H1 (cell line): ENCODE data around the gene COMMD6. TPM values are rescaled to one million over a fixed set of nuclear protein-coding genes. Genes with fewer than 3 reads are reported as not detected.

Source experiments
- CTCF ChIA-PET: fragments of 300-600 bp; sonication (Branson Sonifier 250); formaldehyde crosslinking; loops from one replicate; lab custom pipeline; 2021; ENCODE audit not compliant: partially characterized antibody; lab: Charles Lee
- POLR2A ChIA-PET: fragments of 300-600 bp; sonication (Branson Sonifier 250); formaldehyde crosslinking; loops from one replicate; lab custom pipeline; 2021; ENCODE audit warnings: inconsistent platforms; ENCODE audit not compliant: partially characterized antibody; lab: Charles Lee
- DNase-seq, 2 experiments: peaks; one replicate each; pipeline versions ENCODE4 v3.0.0 to v3.0.0-alpha.2; 2010 to 2022; ENCODE audit warnings: low spot score in 2 of 2, low read depth in 1 of 2, mixed read lengths in 1 of 2
- FAIRE-seq: peaks from 2 replicates; lab custom pipeline; 2011; peaks lifted over from hg19 to GRCh38; lab: Jason Lieb, UNC
- H2AFZ ChIP-seq: 2 replicates; pipeline ENCODE4 v1.8.1; 2012; ENCODE audit warnings: low read length, inconsistent platforms
- H2AK5ac ChIP-seq: 2 replicates; pipeline ENCODE4 v1.6.1; 2013; ENCODE audit warnings: low read depth, low read length
- H2BK120ac ChIP-seq: replicated peaks from 2 replicates; pipeline ENCODE3; 2013; ENCODE audit warnings: low read depth, low read length, inconsistent platforms
- H2BK12ac ChIP-seq: 2 replicates; pipeline ENCODE4 v1.6.1; 2013; ENCODE audit warnings: low read depth, low read length
- H2BK15ac ChIP-seq: 2 replicates; pipeline ENCODE4 v1.6.1; 2013; ENCODE audit warnings: low read length
- H2BK20ac ChIP-seq: 2 replicates; pipeline ENCODE4 v1.6.1; 2013; ENCODE audit warnings: low read length
- H2BK5ac ChIP-seq: 2 replicates; pipeline ENCODE4 v1.6.1; 2013; ENCODE audit warnings: low read depth, low read length
- H3K14ac ChIP-seq: 2 replicates; pipeline ENCODE4 v1.6.1; 2013; ENCODE audit warnings: inconsistent platforms; ENCODE audit not compliant: insufficient read length
- H3K18ac ChIP-seq: 2 replicates; pipeline ENCODE4 v1.6.1; 2013; ENCODE audit warnings: low read length; ENCODE audit errors: extremely low read depth
- H3K23ac ChIP-seq: 2 replicates; pipeline ENCODE4 v1.6.1; 2013; ENCODE audit warnings: inconsistent platforms; ENCODE audit not compliant: insufficient read length
- H3K23me2 ChIP-seq: 2 replicates; pipeline ENCODE4 v1.6.1; 2013; ENCODE audit warnings: low read depth, low read length
- H3K27ac ChIP-seq: 2 replicates; pipeline ENCODE4 v1.6.1; 2011; ENCODE audit warnings: low read depth, low read length, inconsistent platforms
- H3K27me3 ChIP-seq, 4 experiments: replicated peaks in 1 of 4; 1 replicate in 1 of 4; 2 replicates in 3 of 4; pipeline versions ENCODE4 v1.6.1 to v1.8.1; 2011 to 2013; ENCODE audit warnings: low read length in 3 of 4, mild to moderate bottlenecking in 3 of 4, inconsistent platforms in 2 of 4, mixed read lengths in 2 of 4, moderate library complexity in 1 of 4; ENCODE audit not compliant: control insufficient read depth in 3 of 4, insufficient read depth in 3 of 4; ENCODE audit errors: extremely low read depth in 1 of 4
- H3K36me3 ChIP-seq, 4 experiments: 2 replicates each; pipeline versions ENCODE4 v1.6.1 to v1.8.1; 2011 to 2013; ENCODE audit warnings: mild to moderate bottlenecking in 4 of 4, low read length in 3 of 4, moderate library complexity in 2 of 4, control low read depth in 1 of 4, inconsistent platforms in 1 of 4; ENCODE audit not compliant: insufficient read depth in 4 of 4, control insufficient read depth in 2 of 4
- H3K4ac ChIP-seq: replicated peaks from 2 replicates; pipeline ENCODE3; 2013; ENCODE audit warnings: low read length, low read depth, mixed read lengths, inconsistent platforms; ENCODE audit not compliant: insufficient read length
- H3K4me1 ChIP-seq, 4 experiments: replicated peaks in 1 of 4; 1 replicate in 1 of 4; 2 replicates in 3 of 4; pipeline versions ENCODE4 v1.6.1 to v1.8.1; 2011 to 2013; ENCODE audit warnings: low read length in 3 of 4, inconsistent platforms in 2 of 4, mixed read lengths in 1 of 4; ENCODE audit not compliant: insufficient read depth in 4 of 4, control insufficient read depth in 3 of 4
- H3K4me2 ChIP-seq, 2 experiments: 2 replicates each; pipeline versions ENCODE4 v1.6.1 to v1.8.1; 2011 to 2013; ENCODE audit warnings: low read depth in 2 of 2, low read length in 2 of 2, control low read depth in 1 of 2, inconsistent platforms in 1 of 2, mild to moderate bottlenecking in 1 of 2; ENCODE audit not compliant: insufficient read depth in 1 of 2
- H3K4me3 ChIP-seq, 4 experiments: fragments of 200-600, 300-600 bp in 1 of 4; sonication (generic), shearing (Covaris generic), sonication (Bioruptor Twin) in 1 of 4; 2 replicates each; pipeline versions ENCODE4 v1.5.1 to v1.8.1; 2011 to 2016; ENCODE audit warnings: low read length in 4 of 4, low read depth in 3 of 4, control low read depth in 2 of 4, inconsistent platforms in 2 of 4, mild to moderate bottlenecking in 2 of 4, mixed read lengths in 1 of 4, moderate library complexity in 1 of 4; ENCODE audit not compliant: insufficient read depth in 2 of 4; ENCODE audit errors: extremely low read depth in 1 of 4
- H3K56ac ChIP-seq: replicated peaks from 2 replicates; pipeline ENCODE3; 2013; ENCODE audit warnings: low read depth, mild to moderate bottlenecking, mixed read lengths, low read length, inconsistent platforms; ENCODE audit not compliant: insufficient read length
- H3K79me1 ChIP-seq: 2 replicates; pipeline ENCODE4 v1.6.1; 2013; ENCODE audit warnings: low read depth, low read length, control low read depth
- H3K79me2 ChIP-seq, 2 experiments: 2 replicates each; pipeline versions ENCODE4 v1.6.1 to v1.8.1; 2012 to 2013; ENCODE audit warnings: low read length in 2 of 2, mild to moderate bottlenecking in 2 of 2, inconsistent platforms in 1 of 2; ENCODE audit not compliant: insufficient read depth in 2 of 2, control insufficient read depth in 1 of 2
- H3K9ac ChIP-seq, 4 experiments: replicated peaks in 1 of 4; 1 replicate in 1 of 4; 2 replicates in 3 of 4; pipeline versions ENCODE4 v1.6.1 to v1.8.1; 2011 to 2013; ENCODE audit warnings: low read depth in 3 of 4, low read length in 3 of 4, control low read depth in 2 of 4, mild to moderate bottlenecking in 2 of 4, moderate library complexity in 2 of 4, inconsistent platforms in 1 of 4; ENCODE audit errors: extremely low read depth in 1 of 4
- H3K9me3 ChIP-seq, 2 experiments: 2 replicates each; pipeline versions ENCODE4 v1.6.1 to v1.8.1; 2012 to 2013; ENCODE audit warnings: mild to moderate bottlenecking in 2 of 2, moderate library complexity in 2 of 2, control low read depth in 1 of 2, inconsistent platforms in 1 of 2, low read depth in 1 of 2, low read length in 1 of 2, mixed read lengths in 1 of 2; ENCODE audit not compliant: insufficient read depth in 2 of 2
- H4K20me1 ChIP-seq, 2 experiments: replicated peaks in 1 of 2; 2 replicates each; pipeline versions ENCODE3 to v1.8.1; 2011 to 2013; ENCODE audit warnings: inconsistent platforms in 2 of 2, low read length in 2 of 2, mild to moderate bottlenecking in 1 of 2; ENCODE audit not compliant: insufficient read depth in 2 of 2, control insufficient read depth in 1 of 2
- H4K5ac ChIP-seq: 2 replicates; pipeline ENCODE4 v1.6.1; 2013; ENCODE audit warnings: low read length, low read depth, mixed read lengths, inconsistent platforms; ENCODE audit not compliant: insufficient read length
- H4K8ac ChIP-seq: 2 replicates; pipeline ENCODE4 v1.8.0; 2013; ENCODE audit warnings: mild to moderate bottlenecking, moderate library complexity, low read length, inconsistent platforms; ENCODE audit not compliant: insufficient read depth; ENCODE audit errors: extremely low read depth
- H4K91ac ChIP-seq: replicated peaks from 2 replicates; pipeline ENCODE3; 2013; ENCODE audit warnings: low read length, mixed read lengths, inconsistent platforms; ENCODE audit not compliant: insufficient read length
- ATF2 ChIP-seq: IDR thresholded peaks from 2 replicates; pipeline ENCODE4 v1.6.1; 2012; ENCODE audit warnings: low read length, inconsistent platforms
- ATF3 ChIP-seq: IDR thresholded peaks from 2 replicates; pipeline ENCODE4 v1.6.1; 2011; ENCODE audit warnings: low read depth, mild to moderate bottlenecking, low read length; ENCODE audit not compliant: insufficient read depth
- BACH1 ChIP-seq: IDR thresholded peaks from 2 replicates; pipeline ENCODE4 v1.6.1; 2012; ENCODE audit warnings: low read length, improper control_type of control experiment
- CBX5 ChIP-seq: fragments of 300-800, 300-1000 bp; sonication (generic); IDR thresholded peaks from 2 replicates; pipeline ENCODE4 v1.7.1; 2016; ENCODE audit warnings: antibody characterized with exemption, low read length, low read depth
- CREB1 ChIP-seq: IDR thresholded peaks from 2 replicates; pipeline ENCODE4 v1.6.1; 2012; ENCODE audit warnings: inconsistent platforms
- E2F6 ChIP-seq: IDR thresholded peaks from 2 replicates; pipeline ENCODE4 v1.6.1; 2012; ENCODE audit warnings: inconsistent platforms
- GABPA ChIP-seq: IDR thresholded peaks from 2 replicates; pipeline ENCODE4 v1.6.1; 2011; ENCODE audit warnings: mild to moderate bottlenecking, low read length, moderate library complexity, borderline replicate concordance; ENCODE audit not compliant: insufficient read depth
- HDAC6 ChIP-seq: IDR thresholded peaks from one replicate; pipeline ENCODE4 v1.7.1; 2012; ENCODE audit warnings: low read depth, mild to moderate bottlenecking, inconsistent platforms, low read length, moderate library complexity
- MAFK ChIP-seq: IDR thresholded peaks from 2 replicates; pipeline ENCODE4 v1.6.1; 2012; ENCODE audit warnings: low read depth, mild to moderate bottlenecking, improper control_type of control experiment, low read length
- POU5F1 ChIP-seq: IDR thresholded peaks from 2 replicates; pipeline ENCODE4 v1.6.1; 2011; ENCODE audit warnings: low read depth, mild to moderate bottlenecking, low read length, moderate library complexity
- SIRT6 ChIP-seq: IDR thresholded peaks from one replicate; pipeline ENCODE4 v1.7.1; 2012; ENCODE audit warnings: low read length, inconsistent platforms
- YY1 ChIP-seq: IDR thresholded peaks from 2 replicates; pipeline ENCODE4 v1.6.1; 2011; ENCODE audit warnings: low read depth, mild to moderate bottlenecking, low read length
- WGBS, 2 experiments: shearing (Covaris generic) in 1 of 2; methylation state at CpG; one replicate each; pipeline versions ENCODE4 v1.1.6 to v1.1.7; 2013 to 2015; ENCODE audit warnings: low lambda C conversion rate in 2 of 2, mixed read lengths in 2 of 2, inconsistent platforms in 1 of 2, low coverage in 1 of 2, missing lambda C conversion rate in 1 of 2; ENCODE audit not compliant: insufficient replicate concordance in 2 of 2, insufficient coverage in 1 of 2, insufficient read length in 1 of 2; ENCODE audit errors: extremely low coverage in 1 of 2, missing lambda C conversion rate in 1 of 2; 5-methylcytosine and 5-hydroxymethylcytosine counted together
- polyA plus RNA-seq, 7 experiments: library from polyadenylated mRNA; depleted of rRNA in 3 of 7; stranded (reverse) in 5 of 7; unstranded in 2 of 7; fragments of >200 nt in 5 of 7; fragments of 200-250 nt in 2 of 7; gene quantifications; 1 replicate in 5 of 7; 2 replicates in 1 of 7; 4 replicates in 1 of 7; pipeline versions ENCODE4 v1.2.1 to v1.2.3, GENCODE V29; 2011 to 2013; ENCODE audit warnings: missing spikeins in 2 of 7, mixed read lengths in 2 of 7
- total RNA-seq: library from RNA; stranded (reverse); fragmentation: NEBNext Ultra II Directional; extraction: Animal tissue kit (Norgen Biotek cat#: 25700); gene quantifications from 2 replicates; pipeline ENCODE4 v1.2.1, GENCODE V29; 2021

Gene COMMD6
- total and polyA plus RNA-seq, 2 of the 8 experiments (the other 6 are each of a cell fraction or from before 2014, with no cell fraction given), result 53.2 to 122 TPM

GRCh38 chr13:75554981-75555380 lies 17.3 kb upstream of the COMMD6 start:
- Histone ChIP-seq H4K8ac (no peak overlapping the region), H3K18ac (no peak overlapping the region), H3K9me3 (no peaks in the 10 kb centered on the region), H2BK12ac (no peak overlapping the region), H3K79me2 (peaks cover 0 to 36% of the 10 kb centered on the region in 2 experiments; a peak in 2 of 4 replicates), H3K27me3 (no peaks in the 10 kb centered on the region), H3K23me2 (peaks cover 4% of the 10 kb centered on the region), H3K79me1 (no peaks in the 10 kb centered on the region; the same call in 1 of the 2 replicates), H2BK15ac (no peak overlapping the region), H3K4me3 (no peak overlapping the region), H3K23ac (no peak overlapping the region), H2BK5ac (no peak overlapping the region), H3K14ac (no peak overlapping the region), H3K4ac (no peak overlapping the region), H2BK20ac (no peak overlapping the region), H3K4me1 (0 out of 7 replicates have a peak, but pooled peaks cover 0 to 3% (median 0%) of the 10 kb centered on the region in 4 experiments), H2AK5ac (no peak overlapping the region), H3K9ac (no peak overlapping the region), H3K27ac (no peak overlapping the region), H4K91ac (no peak overlapping the region), H3K4me2 (no peak overlapping the region), H2BK120ac (no peak overlapping the region), H4K20me1 (no peaks in the 10 kb centered on the region), H3K56ac (no peak overlapping the region), H2AFZ (no peak overlapping the region), H4K5ac (no peak overlapping the region), H3K36me3 (peaks cover 0 to 6% (median 5%) of the 10 kb centered on the region in 4 experiments; a peak in 4 of 8 replicates)
- ChIA-PET POLR2A (interaction anchor here (0.7 to 1.2 kb wide), 2 partner anchors 17 to 1666 kb away, joined by 4 read pairs; partner anchors contain the start of gene COMMD6), CTCF (no interaction called here)
- FAIRE-seq (no peak), DNase-seq (no peak)
- 94% methylated on average over 3 of the region's 3 CpGs; no CpG with 5 or more reads in 1 of the 2 experiments for WGBS, 2 experiments
- no peak for TF ChIP-seq E2F6
- no peak for TF ChIP-seq ATF2
- TF ChIP-seq CBX5, result no peak
- no peak for TF ChIP-seq ATF3
- no peak for TF ChIP-seq CREB1
- TF ChIP-seq SIRT6, result no peak
- TF ChIP-seq HDAC6, result no peak
- TF ChIP-seq BACH1, result no peak
- TF ChIP-seq MAFK, result no peak
- no peak for TF ChIP-seq YY1
- no peak for TF ChIP-seq POU5F1
- no peak for TF ChIP-seq GABPA
